ENCODE results near the gene PALLD.

DNA sequence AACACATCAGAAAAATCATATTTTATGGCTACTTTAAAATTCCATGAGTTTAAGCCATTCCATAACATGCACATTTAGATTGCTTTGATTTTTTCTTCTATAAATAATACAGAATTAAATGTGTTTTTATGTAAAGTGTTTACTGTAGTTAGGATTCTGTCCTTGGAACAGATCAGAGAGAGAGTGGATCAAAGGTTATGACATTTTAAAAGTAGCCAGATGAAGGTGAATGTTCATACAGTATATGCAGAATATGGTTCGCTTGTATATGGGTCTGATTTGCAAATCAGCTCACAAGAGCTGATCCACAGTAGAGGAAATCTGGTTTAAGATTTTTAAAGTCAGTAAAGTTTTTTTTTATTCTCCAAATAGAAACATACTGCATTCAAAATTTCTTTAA lies 7.2 kb upstream of the PALLD start:
- TF ChIP-seq, protein P1, sequence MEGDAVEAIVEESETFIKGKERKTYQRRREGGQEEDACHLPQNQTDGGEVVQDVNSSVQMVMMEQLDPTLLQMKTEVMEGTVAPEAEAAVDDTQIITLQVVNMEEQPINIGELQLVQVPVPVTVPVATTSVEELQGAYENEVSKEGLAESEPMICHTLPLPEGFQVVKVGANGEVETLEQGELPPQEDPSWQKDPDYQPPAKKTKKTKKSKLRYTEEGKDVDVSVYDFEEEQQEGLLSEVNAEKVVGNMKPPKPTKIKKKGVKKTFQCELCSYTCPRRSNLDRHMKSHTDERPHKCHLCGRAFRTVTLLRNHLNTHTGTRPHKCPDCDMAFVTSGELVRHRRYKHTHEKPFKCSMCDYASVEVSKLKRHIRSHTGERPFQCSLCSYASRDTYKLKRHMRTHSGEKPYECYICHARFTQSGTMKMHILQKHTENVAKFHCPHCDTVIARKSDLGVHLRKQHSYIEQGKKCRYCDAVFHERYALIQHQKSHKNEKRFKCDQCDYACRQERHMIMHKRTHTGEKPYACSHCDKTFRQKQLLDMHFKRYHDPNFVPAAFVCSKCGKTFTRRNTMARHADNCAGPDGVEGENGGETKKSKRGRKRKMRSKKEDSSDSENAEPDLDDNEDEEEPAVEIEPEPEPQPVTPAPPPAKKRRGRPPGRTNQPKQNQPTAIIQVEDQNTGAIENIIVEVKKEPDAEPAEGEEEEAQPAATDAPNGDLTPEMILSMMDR (IDR thresholded peaks at IDR 0.05) = no peak
- no peak for TF ChIP-seq EZH2 (IDR thresholded peaks at IDR 0.05)
